ENCODE measurements around the gene BRMS1.

- TF ChIP-seq CTCF (IDR thresholded peaks at IDR 0.05; ENCODE audit: low read depth, low read length, missing input control) (no peak), RAD21 (IDR thresholded peaks at IDR 0.05) (no peak), REST (IDR thresholded peaks at IDR 0.05) (no peak), TAF1 (conservative IDR thresholded peaks at IDR 0.05) (no peak)
These were observed 10.1 kb downstream of the BRMS1 start for GRCh38 chr11:66334605-66335442.
